ENCODE data around the gene HPS5.

HPS5 gene

DNA sequence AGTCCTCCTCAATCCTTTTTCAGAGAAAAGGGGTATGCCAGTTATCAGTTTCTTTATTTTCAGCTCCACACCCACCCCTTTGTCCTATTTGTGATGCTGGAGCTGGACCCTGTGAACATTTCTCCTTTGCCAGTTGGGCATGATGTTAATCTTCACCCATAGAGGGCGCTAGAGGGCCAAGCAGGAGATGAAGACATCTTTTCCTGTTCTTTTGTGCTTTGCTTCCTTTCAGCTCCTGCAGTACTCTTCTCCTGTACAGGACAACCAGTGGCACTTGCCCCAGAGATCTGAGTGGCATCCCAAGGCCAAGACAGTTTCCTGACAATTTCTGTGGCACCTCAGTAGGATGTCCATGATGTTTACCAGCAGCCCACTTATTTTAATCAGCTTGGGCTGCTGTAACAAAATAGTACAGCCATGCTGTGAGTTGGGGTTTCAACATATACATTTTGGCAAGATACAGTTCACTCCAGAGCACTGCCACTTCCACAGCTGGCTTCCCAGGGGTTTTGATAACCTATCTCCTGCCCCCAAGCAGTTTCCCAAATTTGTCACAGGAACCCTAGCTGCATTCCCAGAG is 78.1 kb downstream of the HPS5 start:
- Mint-ChIP-seq H3K4me1 (peaks cover 23% of the 10 kb centered on the region), H3K27ac (no peak overlapping the region), H3K4me3 (no peak overlapping the region), H3K9me3 (peaks cover 0 to 7% of the 10 kb centered on the region in 2 donors), H3K27me3 (peaks cover 25% of the 10 kb centered on the region)
- DNase-seq (peak; percentile 67), ATAC-seq (peak; percentile 37)

DNA sequence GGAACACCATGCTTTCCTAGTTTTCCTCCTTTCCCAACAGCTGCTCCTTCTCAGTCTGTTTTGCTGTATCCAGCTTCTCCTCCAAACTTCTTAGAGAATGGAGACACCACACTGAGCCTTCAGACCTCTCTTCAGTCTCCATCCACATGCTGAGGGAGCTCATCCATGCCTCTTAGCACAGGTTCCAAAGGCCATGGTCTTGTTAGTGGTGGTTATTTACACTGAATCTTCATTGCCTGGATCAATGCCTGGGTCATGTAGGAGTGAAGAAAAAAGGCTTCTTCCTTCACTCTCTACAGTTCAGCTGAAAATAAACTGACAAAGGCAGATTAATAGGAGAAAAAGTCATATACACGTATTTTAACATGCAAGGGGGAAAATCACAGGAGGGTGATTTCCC is 82.3 kb downstream of the HPS5 start:
- Mint-ChIP-seq H3K4me1 (peaks cover 5% of the 10 kb centered on the region), H3K27me3 (peaks cover 44% of the 10 kb centered on the region), H3K9me3 (peaks cover 0 to 7% of the 10 kb centered on the region in 2 donors), H3K4me3 (no peak overlapping the region), H3K27ac (no peak overlapping the region)
- ATAC-seq (no peak), DNase-seq (no peak)

DNA sequence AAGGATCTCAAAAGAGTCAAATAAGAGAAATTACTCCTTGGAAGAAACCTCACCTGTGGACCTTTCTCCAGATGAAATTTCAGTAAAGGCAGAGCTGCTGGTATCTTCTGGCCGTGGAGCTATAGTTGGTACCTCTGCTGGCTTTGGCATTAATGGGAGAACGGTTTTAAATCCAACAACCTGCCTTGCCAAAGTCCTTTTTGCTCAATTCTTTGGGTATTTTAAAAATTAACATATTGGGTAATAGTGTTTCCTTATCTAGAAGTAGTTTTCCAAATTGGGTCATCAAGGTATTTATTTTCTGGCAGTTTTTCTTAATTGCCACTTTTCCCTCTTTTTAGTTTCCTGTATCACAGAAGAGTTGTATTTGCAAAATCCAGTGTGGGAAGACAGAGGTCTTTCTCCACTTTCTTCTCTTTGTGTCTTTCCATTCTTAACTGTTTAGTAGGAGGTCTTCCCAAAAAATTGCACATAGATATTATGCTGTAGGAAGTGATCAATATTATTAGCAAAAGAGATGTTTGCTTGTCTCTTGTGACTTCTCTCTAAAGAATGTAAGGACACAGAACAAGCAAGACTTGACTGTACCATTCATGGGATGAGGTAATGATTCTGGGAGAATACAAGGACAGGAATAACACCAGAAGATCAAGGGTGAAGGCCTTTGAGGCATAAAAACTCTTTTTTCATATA is 85.1 kb downstream of the HPS5 start, which contains the start of gene SAA4:
Gene SAA4 (minus strand): TSS at position 139 of the 693 bp plus-strand sequence. CDS start 876 bp downstream, outside the sequence.
- no peaks in the 10 kb centered on the region for H3K4me1 Mint-ChIP-seq
- H3K27ac Mint-ChIP-seq = no peak within 1 kb of the TSS
- H3K27me3 Mint-ChIP-seq = peaks cover 57% of the 10 kb centered on the region
- no peak for DNase-seq
- no peak for ATAC-seq
- no peak within 1 kb of the TSS for H3K4me3 Mint-ChIP-seq
- H3K9me3 Mint-ChIP-seq = no peaks in the 10 kb centered on the region

DNA sequence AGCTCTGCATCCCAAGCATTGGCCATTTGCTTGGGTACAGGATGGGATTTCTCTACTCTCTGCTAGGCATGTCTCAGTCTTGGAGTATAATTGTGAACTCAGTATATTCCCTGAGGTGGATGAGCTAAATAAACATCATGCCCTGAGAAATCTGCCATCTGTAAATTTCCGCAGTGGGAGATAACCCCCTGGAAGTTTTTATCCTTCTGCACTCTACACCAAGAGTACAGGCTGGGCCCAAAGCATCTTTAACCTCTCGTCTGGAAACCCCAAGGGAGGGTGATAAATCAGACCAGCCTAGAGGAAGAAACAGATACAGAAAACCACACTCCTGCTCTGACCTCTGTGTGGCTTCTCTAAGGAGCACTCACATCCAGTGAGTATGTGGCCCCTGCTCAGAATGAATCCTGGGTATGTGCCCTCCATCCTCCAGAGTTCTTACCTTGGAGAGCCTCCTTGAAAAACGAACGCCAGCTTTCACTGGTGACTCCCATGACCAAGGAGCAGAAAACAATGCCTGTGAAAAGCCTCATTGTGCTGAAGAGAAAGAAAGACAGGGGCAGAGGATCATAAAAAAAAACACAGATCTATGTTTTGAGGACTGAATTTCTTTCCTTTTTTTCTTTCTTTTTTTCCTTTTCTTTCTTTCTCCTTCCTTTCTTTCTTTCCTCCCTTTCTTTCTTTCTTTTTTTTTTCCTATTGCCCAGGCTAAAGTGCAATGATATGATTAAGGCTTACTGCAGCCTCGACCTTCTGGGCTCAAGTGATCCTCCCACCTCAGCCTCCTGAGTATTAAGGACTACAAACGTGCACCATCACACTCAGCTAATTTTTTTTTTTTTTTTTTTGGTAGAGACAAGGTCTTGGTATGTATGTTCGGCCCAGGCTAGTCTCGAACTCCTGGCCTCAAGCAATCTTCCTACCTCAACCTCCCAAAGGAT is 86.3 kb downstream of the HPS5 start:
- H3K9me3 Mint-ChIP-seq = no peaks in the 10 kb centered on the region
- peaks cover 52% of the 10 kb centered on the region for H3K27me3 Mint-ChIP-seq
- H3K27ac Mint-ChIP-seq = no peak overlapping the region
- ATAC-seq (no peak), DNase-seq (no peak)
- H3K4me1 Mint-ChIP-seq = no peaks in the 10 kb centered on the region
- no peak overlapping the region for H3K4me3 Mint-ChIP-seq

DNA sequence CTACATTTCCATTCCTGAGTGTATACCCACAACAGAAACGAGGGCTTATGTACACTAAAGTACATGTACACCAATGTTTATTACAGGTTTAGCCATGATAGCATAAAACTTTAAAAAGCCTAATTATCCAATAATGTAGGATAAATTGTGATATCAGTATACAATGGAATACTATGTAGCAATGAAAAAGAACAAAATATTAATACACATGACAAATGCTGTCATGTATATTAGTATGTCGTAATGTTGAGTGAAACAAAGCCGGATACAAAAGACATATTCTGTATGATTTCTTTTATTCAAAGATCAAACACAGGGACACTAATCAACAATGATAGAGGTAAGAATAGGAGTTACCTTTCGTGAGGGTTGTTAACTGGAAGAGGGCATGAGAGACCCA is 88.0 kb downstream of the HPS5 start:
- no peak for DNase-seq
- H3K27ac Mint-ChIP-seq = no peak overlapping the region
- no peak overlapping the region for H3K4me3 Mint-ChIP-seq
- peaks cover 37% of the 10 kb centered on the region for H3K27me3 Mint-ChIP-seq
- no peaks in the 10 kb centered on the region for H3K9me3 Mint-ChIP-seq
- H3K4me1 Mint-ChIP-seq = no peaks in the 10 kb centered on the region
- no peak for ATAC-seq

DNA sequence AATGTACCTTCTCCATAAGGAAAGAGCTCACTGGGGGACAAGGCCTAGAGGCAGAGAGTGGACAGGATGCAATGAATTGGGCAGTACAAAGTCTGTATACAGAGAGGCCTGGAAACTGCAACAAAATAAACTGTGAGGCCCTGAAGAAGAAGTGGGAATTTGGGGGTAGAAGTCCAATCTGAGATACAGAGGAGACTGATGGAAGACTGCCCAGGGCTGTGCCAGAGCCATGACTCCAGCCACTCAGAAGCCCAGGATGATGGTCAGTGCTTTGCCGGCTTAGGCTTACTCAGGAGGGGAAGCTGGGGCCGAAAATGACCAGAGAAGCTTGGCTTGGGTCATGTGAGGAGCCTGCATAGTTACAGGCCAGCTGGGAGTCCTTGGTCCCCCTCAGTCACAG is 91.1 kb downstream of the HPS5 start:
- no peak overlapping the region for H3K4me3 Mint-ChIP-seq
- H3K27ac Mint-ChIP-seq = no peak overlapping the region
- H3K9me3 Mint-ChIP-seq = no peaks in the 10 kb centered on the region
- DNase-seq (no peak), ATAC-seq (no peak)
- H3K4me1 Mint-ChIP-seq = no peaks in the 10 kb centered on the region
- H3K27me3 Mint-ChIP-seq = peaks cover 23% of the 10 kb centered on the region

DNA sequence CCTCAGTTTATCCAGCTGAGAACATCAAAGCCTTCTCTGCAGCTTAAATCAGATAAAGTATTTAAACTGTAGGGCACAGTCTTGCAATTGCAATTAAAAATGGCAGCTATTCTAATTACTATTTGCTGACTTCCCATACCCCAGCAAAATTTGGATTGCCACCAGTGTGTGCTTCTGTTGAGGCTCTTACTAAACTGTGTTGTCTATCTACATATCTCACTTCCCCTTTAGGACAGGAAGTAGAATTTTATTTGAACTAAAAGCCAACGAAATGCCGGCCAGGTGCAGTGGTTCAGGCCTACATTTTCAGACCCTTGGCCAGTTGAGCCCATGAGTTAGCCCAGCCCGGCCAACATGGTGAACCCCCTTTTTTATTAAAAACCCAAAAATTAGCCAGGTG is 92.4 kb downstream of the HPS5 start:
- DNase-seq = no peak
- no peak for ATAC-seq
- no peak overlapping the region for H3K4me3 Mint-ChIP-seq

More for the DNA sequence above, 92.4 kb downstream of the HPS5 start:
- no peaks in the 10 kb centered on the region for H3K9me3 Mint-ChIP-seq
- peaks cover 18% of the 10 kb centered on the region for H3K27me3 Mint-ChIP-seq
- H3K4me1 Mint-ChIP-seq = no peaks in the 10 kb centered on the region
- no peak overlapping the region for H3K27ac Mint-ChIP-seq

All from stimulated activated naive CD8-positive, alpha-beta T cell treated with anti-CD3 and anti-CD28 coated beads, Interleukin-15, amount 100 ng/mL, for 72 hours (primary cell).